Chondrocyte (in vitro differentiated cells): ENCODE data around the gene SNUPN. TPM values are rescaled to one million over a fixed set of nuclear protein-coding genes. Genes with fewer than 3 reads are reported as not detected.

Experiments
- DNase-seq: peaks from one replicate; pipeline ENCODE4 v3.0.0; 2021; ENCODE audit warnings: mixed read lengths, low spot score
- H3K27ac Mint-ChIP-seq: one replicate; pipeline ENCODE4 v1.8.0; 2021; ENCODE audit warnings: mild to moderate bottlenecking, moderate library complexity, mixed read lengths; ENCODE audit not compliant: unreplicated experiment
- H3K27me3 Mint-ChIP-seq: 2 replicates; pipeline ENCODE4 v1.8.0; 2021; ENCODE audit warnings: low read depth, mixed read lengths
- H3K36me3 Mint-ChIP-seq: 2 replicates; pipeline ENCODE4 v1.8.0; 2021; ENCODE audit warnings: low read depth, mixed read lengths
- H3K4me1 Mint-ChIP-seq: 2 replicates; pipeline ENCODE4 v1.8.0; 2021; ENCODE audit warnings: low read depth, mild to moderate bottlenecking, mixed read lengths
- H3K4me3 Mint-ChIP-seq: one replicate; pipeline ENCODE4 v1.8.0; 2021; ENCODE audit warnings: mild to moderate bottlenecking, moderate library complexity, mixed read lengths; ENCODE audit not compliant: unreplicated experiment
- H3K9me3 Mint-ChIP-seq: 2 replicates; pipeline ENCODE4 v1.8.0; 2021; ENCODE audit warnings: low read depth, mixed read lengths
- CTCF ChIP-seq: fragments of 200-600 bp; sonication (generic); IDR thresholded peaks from 2 replicates; pipeline ENCODE4 v1.5.0; 2021; ENCODE audit warnings: antibody characterized with exemption, mild to moderate bottlenecking, moderate library complexity
- total RNA-seq: library from RNA; stranded (reverse); gene quantifications from 3 replicates; pipeline ENCODE4 v1.2.1, GENCODE V29; 2021

The SNUPN gene
- total RNA-seq, 1 donor from 2014 or later, result 21.7 TPM

GRCh38 chr15:75578948-75579920 lies 46.3 kb downstream of the SNUPN start, which contains the start of gene PTPN9:
Gene PTPN9 (minus strand): TSS chr15:75579315. CDS start chr15:75578776, 539 bp downstream.
- DNase-seq, result no peak
- Mint-ChIP-seq H3K27me3 (no peaks in the 10 kb centered on the region), H3K27ac (peak within 1 kb of the TSS; percentile 91), H3K36me3 (no peaks in the 10 kb centered on the region), H3K4me3 (peak within 1 kb of the TSS; percentile 95), H3K4me1 (peaks cover 19% of the 10 kb centered on the region), H3K9me3 (no peaks in the 10 kb centered on the region)
- TF ChIP-seq CTCF, result peak; percentile 77

GRCh38 chr15:75578173-75578947 lies 47.2 kb downstream of the SNUPN start:
- no peaks in the 10 kb centered on the region for H3K9me3 Mint-ChIP-seq
- no peak for DNase-seq
- no peaks in the 10 kb centered on the region for H3K36me3 Mint-ChIP-seq
- peak overlapping the region; percentile 91 for H3K27ac Mint-ChIP-seq
- H3K27me3 Mint-ChIP-seq, result no peaks in the 10 kb centered on the region
- peak overlapping the region; percentile 95 for H3K4me3 Mint-ChIP-seq
- H3K4me1 Mint-ChIP-seq, result peaks cover 21% of the 10 kb centered on the region
- no peak for TF ChIP-seq CTCF

DNA sequence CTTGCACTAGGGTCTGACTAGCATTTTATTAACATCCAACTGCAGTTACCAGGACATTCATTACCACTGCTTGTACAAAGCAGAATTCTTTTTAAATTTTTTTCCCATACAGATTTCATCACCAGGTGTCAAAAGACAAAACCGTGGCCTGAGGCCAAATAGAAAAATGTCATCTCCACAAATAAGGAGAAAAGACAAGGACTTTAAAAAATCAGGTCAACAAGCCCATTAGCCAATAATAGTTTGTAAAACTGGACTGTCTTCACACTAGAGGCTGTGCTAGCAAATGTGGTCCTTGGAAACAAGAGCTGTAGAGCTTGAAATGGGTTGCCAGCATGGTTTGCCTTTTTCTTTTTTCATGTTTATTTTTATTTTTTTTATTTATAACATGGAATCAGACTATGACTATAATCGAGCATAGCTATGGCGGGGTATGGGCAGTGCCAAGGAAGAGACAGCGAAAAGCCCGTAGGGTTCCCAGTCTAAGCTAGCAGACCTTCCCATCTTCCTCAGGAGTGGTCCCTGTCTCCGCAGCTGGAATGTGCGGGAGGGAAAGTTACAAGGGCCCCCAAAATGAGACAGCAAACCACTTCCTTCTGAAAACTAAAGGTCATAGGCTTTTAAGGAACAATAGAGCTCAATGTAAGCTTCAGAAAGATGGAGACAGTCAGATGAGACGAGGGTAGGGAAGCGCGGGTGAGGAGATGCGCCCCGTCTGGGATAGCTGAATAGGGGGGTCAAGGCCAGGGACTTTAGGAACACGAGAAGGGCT lies 47.9 kb downstream of the SNUPN start:
- peak overlapping the region; percentile 91 for H3K27ac Mint-ChIP-seq
- no peaks in the 10 kb centered on the region for H3K36me3 Mint-ChIP-seq
- no peaks in the 10 kb centered on the region for H3K27me3 Mint-ChIP-seq
- H3K4me3 Mint-ChIP-seq, result peak overlapping the region; percentile 95
- no peaks in the 10 kb centered on the region for H3K9me3 Mint-ChIP-seq
- DNase-seq, result no peak
- H3K4me1 Mint-ChIP-seq, result peaks cover 29% of the 10 kb centered on the region
- TF ChIP-seq CTCF, result no peak

DNA sequence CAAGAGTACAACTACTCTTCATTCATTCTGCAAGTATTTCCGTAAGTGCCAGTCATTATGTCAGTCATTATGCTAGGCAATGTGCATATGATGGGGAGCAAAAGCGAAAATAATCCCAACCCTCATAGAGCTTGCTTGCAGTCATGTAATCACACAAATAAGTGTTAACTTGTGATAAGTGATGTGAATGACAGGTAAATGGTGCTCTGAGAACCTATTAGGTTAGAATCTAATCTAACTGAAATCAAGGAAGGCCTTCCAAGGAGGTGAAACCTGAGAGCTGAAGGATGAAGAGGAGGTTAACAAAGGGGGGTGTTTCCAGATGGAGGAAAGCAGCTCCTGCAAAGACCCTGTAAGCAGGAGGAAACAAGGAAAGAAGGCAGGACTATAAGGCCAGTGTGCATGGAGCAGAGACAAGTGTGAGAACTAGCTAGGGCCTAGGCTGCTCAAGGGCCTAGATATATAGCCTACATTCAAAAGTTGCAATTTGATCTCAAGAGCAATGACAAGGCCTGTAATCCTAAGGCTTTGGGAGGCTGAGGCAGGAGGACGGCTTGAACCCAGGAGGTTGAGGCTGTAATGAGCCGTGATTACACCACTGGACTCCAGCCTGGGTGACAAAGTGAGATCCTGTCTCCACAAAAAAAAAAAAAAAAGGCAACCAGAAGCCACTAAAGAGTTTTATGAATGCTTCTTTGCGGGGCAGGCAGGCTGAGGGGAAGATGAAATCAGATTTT lies 51.7 kb downstream of the SNUPN start:
- Mint-ChIP-seq H3K4me1 (peaks cover 36% of the 10 kb centered on the region), H3K27me3 (no peaks in the 10 kb centered on the region), H3K27ac (peak overlapping the region; percentile 2), H3K36me3 (no peaks in the 10 kb centered on the region), H3K4me3 (no peak overlapping the region), H3K9me3 (no peaks in the 10 kb centered on the region)
- DNase-seq, result no peak
- TF ChIP-seq CTCF, result no peak
